HepG2 (cell line): ENCODE results near the gene RETREG2. TPM values are rescaled to one million over a fixed set of nuclear protein-coding genes. Genes with fewer than 3 reads are reported as not detected.

Source experiments
- BRCA1 ChIP-seq: sonication (generic); formaldehyde crosslinking; IDR thresholded peaks from 2 replicates; pipeline ENCODE4 v1.4.0; 2020; ENCODE audit warnings: missing genetic modification reagents
- ESRRA ChIP-seq: sonication (generic); formaldehyde crosslinking; IDR thresholded peaks from 2 replicates; pipeline ENCODE4 v1.5.1; 2020; ENCODE audit warnings: mild to moderate bottlenecking, low read depth, missing genetic modification reagents
- HMG20A ChIP-seq: IDR thresholded peaks from 2 replicates; pipeline ENCODE4 v1.6.1; 2016; ENCODE audit warnings: borderline replicate concordance
- MBNL3 ChIP-seq: fragments of 250-450 bp; sonication (Bioruptor Pico); conservative IDR thresholded peaks from 2 replicates; pipeline ENCODE4 v1.8.0; 2022; ENCODE audit warnings: mild to moderate bottlenecking, inconsistent platforms
- MTF1 ChIP-seq: sonication (generic); formaldehyde crosslinking; IDR thresholded peaks from 2 replicates; pipeline ENCODE4 v1.5.0; 2020; ENCODE audit warnings: missing genetic modification reagents
- SOX6 ChIP-seq, 2 experiments: fragments of 450-650 bp in 1 of 2; sonication (generic) in 1 of 2; formaldehyde crosslinking in 1 of 2; IDR thresholded peaks; 2 replicates each; pipeline versions ENCODE4 v1.4.0 to v1.6.1; 2017 to 2020; ENCODE audit warnings: antibody characterized with exemption in 1 of 2, mild to moderate bottlenecking in 1 of 2, missing genetic modification reagents in 1 of 2
- ZFP1 ChIP-seq: IDR thresholded peaks from 2 replicates; pipeline ENCODE4 v1.6.1; 2016
- ZNF207 ChIP-seq: fragments of 450-650 bp; IDR thresholded peaks from 2 replicates; pipeline ENCODE4 v1.6.1; 2016; ENCODE audit warnings: antibody characterized with exemption, borderline replicate concordance
- ZNF224 ChIP-seq: sonication (generic); formaldehyde crosslinking; IDR thresholded peaks from 2 replicates; pipeline ENCODE4 v1.5.0; 2020; ENCODE audit warnings: mild to moderate bottlenecking, missing genetic modification reagents
- ZNF256 ChIP-seq: sonication (generic); formaldehyde crosslinking; conservative IDR thresholded peaks from 2 replicates; pipeline ENCODE4 v1.4.0; 2020; ENCODE audit warnings: missing genetic modification reagents
- ZNF547 ChIP-seq: sonication (generic); formaldehyde crosslinking; IDR thresholded peaks from 2 replicates; pipeline ENCODE4 v1.5.1; 2020; ENCODE audit warnings: mild to moderate bottlenecking, missing genetic modification reagents
- ZNF614 ChIP-seq: IDR thresholded peaks from 2 replicates; pipeline ENCODE4 v1.6.1; 2018; ENCODE audit warnings: missing biosample characterization, missing genetic modification reagents, inconsistent platforms, borderline replicate concordance
- ZNF629 ChIP-seq: sonication (generic); formaldehyde crosslinking; conservative IDR thresholded peaks from 2 replicates; pipeline ENCODE4 v1.5.0; 2020; ENCODE audit warnings: missing genetic modification reagents
- ZNF891 ChIP-seq: sonication (generic); formaldehyde crosslinking; IDR thresholded peaks from 2 replicates; pipeline ENCODE4 v1.5.0; 2020; ENCODE audit warnings: mild to moderate bottlenecking, missing genetic modification reagents
- ZSCAN12 ChIP-seq: sonication (generic); formaldehyde crosslinking; IDR thresholded peaks from 2 replicates; pipeline ENCODE4 v1.9.0; 2021; ENCODE audit warnings: mild to moderate bottlenecking, missing genetic modification reagents
- polyA plus RNA-seq, 8 experiments: library from polyadenylated mRNA; depleted of rRNA in 3 of 8; stranded (reverse) in 7 of 8; unstranded in 1 of 8; fragments of >200 nt; fragmentation: Illumina TruSeq in 4 of 8; extraction: Trizol in 4 of 8; gene quantifications; 2 replicates each; pipeline versions ENCODE4 v1.2.1 to v1.2.3, GENCODE V29; 2011 to 2016; ENCODE audit warnings: low read depth in 4 of 8, missing spikeins in 1 of 8, mixed read lengths in 1 of 8; ENCODE audit not compliant: insufficient read depth in 1 of 8
- total RNA-seq, 5 experiments: library from RNA; depleted of rRNA; stranded (reverse); fragments of >200 nt; fragmentation: Illumina TruSeq; extraction: Trizol; gene quantifications; 2 replicates each; pipeline ENCODE4 v1.2.3, GENCODE V29; 2016; ENCODE audit warnings: low read depth in 1 of 5
- TF ChIP-seq, protein P1 (sequence below): IDR thresholded peaks from 2 replicates; pipeline ENCODE4 v1.4.0; 2020; ENCODE audit warnings: mild to moderate bottlenecking, missing genetic modification reagents
- TF ChIP-seq, protein P2 (sequence below): sonication (generic); formaldehyde crosslinking; IDR thresholded peaks from 2 replicates; pipeline ENCODE4 v1.8.1; 2023; ENCODE audit warnings: missing genetic modification reagents, mild to moderate bottlenecking, borderline replicate concordance
- TF ChIP-seq, protein P3 (sequence below): IDR thresholded peaks from 2 replicates; pipeline ENCODE4 v1.6.1; 2016; ENCODE audit warnings: low read depth, borderline replicate concordance
- TF ChIP-seq, protein P4 (sequence below): sonication (generic); formaldehyde crosslinking; IDR thresholded peaks from 2 replicates; pipeline ENCODE4 v1.4.0; 2020; ENCODE audit warnings: missing genetic modification reagents
- TF ChIP-seq, protein P5 (sequence below): sonication (generic); formaldehyde crosslinking; IDR thresholded peaks from 2 replicates; pipeline ENCODE4 v1.5.0; 2020; ENCODE audit warnings: mild to moderate bottlenecking, missing genetic modification reagents

RETREG2 gene
- total and polyA plus RNA-seq, 2 of the 13 experiments (the other 11 are each of a cell fraction or from before 2014, with no cell fraction given) = 86.0 to 134 TPM

DNA sequence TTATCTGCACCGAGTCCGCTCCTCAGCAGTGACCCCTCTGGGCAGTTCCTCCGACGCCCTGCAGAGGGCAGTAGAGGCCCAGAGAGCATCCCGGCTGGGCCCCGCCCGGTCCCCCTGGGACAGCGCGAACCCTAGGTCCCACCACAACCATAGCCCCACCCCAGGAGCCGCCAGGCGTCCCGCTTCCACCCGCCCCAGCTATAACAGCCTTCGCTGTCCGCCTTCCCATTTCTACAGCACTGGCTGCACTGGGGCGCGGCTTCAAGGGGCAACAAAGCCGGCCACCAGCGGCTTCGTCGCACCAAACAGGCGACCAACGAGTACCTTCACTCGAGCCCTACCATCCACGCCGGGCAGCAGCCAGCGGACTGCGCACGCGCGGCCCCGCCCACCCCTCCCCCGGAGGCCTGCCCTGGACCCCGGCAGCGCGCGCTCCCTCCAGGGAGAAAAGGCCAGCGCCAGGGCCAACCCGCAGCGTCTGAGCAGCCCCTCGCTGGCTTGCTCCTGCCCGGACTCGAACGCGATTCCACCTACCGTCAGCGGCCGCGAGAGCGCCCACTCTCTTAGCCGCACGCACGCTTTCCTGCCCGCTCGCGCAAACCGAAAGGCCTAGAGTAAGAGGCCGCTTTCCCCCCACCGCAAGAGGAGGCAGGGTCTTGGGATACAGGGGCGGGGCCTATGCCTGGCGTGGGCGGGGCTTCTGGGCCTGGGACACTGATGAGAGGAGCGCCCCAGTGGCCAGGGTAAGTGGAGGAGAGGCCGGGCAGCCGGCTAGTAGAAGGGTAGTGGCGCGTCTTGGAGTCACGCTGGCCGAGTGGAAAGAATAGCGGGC is 17.7 kb upstream of the RETREG2 start, which contains the start of gene NHEJ1 (continued):
- TF ChIP-seq SOX6 (IDR thresholded peaks at IDR 0.05) (no peak), SOX6 (CRISPR knock-in tag; IDR thresholded peaks at IDR 0.05) (peak; percentile 70), ZNF224 (CRISPR knock-in tag) (no peak; the same call in 1 of the 2 replicates), HMG20A (no peak), BRCA1 (CRISPR knock-in tag) (peak; percentile 89), ZNF207 (no peak), MBNL3 (CRISPR knock-in tag) (no peak), ZNF891 (CRISPR knock-in tag) (peak; percentile 80; the same call in 1 of the 2 replicates), ZNF614 (CRISPR knock-in tag) (peak; percentile 20; the same call in 1 of the 2 replicates), MTF1 (CRISPR knock-in tag) (peak; percentile 73), ZNF256 (CRISPR knock-in tag) (peak; percentile 51; the same call in 1 of the 2 replicates), ZNF629 (CRISPR knock-in tag) (no peak), ZFP1 (CRISPR knock-in tag) (no peak), ZSCAN12 (CRISPR knock-in tag) (peak; percentile 56; the same call in 1 of the 2 replicates), ESRRA (CRISPR knock-in tag) (no peak), ZNF547 (CRISPR knock-in tag) (peak; percentile 91)
- TF ChIP-seq, protein P1, sequence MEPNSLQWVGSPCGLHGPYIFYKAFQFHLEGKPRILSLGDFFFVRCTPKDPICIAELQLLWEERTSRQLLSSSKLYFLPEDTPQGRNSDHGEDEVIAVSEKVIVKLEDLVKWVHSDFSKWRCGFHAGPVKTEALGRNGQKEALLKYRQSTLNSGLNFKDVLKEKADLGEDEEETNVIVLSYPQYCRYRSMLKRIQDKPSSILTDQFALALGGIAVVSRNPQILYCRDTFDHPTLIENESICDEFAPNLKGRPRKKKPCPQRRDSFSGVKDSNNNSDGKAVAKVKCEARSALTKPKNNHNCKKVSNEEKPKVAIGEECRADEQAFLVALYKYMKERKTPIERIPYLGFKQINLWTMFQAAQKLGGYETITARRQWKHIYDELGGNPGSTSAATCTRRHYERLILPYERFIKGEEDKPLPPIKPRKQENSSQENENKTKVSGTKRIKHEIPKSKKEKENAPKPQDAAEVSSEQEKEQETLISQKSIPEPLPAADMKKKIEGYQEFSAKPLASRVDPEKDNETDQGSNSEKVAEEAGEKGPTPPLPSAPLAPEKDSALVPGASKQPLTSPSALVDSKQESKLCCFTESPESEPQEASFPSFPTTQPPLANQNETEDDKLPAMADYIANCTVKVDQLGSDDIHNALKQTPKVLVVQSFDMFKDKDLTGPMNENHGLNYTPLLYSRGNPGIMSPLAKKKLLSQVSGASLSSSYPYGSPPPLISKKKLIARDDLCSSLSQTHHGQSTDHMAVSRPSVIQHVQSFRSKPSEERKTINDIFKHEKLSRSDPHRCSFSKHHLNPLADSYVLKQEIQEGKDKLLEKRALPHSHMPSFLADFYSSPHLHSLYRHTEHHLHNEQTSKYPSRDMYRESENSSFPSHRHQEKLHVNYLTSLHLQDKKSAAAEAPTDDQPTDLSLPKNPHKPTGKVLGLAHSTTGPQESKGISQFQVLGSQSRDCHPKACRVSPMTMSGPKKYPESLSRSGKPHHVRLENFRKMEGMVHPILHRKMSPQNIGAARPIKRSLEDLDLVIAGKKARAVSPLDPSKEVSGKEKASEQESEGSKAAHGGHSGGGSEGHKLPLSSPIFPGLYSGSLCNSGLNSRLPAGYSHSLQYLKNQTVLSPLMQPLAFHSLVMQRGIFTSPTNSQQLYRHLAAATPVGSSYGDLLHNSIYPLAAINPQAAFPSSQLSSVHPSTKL (CRISPR knock-in tag) = peak; percentile 27; the same call in 1 of the 2 replicates
- TF ChIP-seq, protein P2, sequence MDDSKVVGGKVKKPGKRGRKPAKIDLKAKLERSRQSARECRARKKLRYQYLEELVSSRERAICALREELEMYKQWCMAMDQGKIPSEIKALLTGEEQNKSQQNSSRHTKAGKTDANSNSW (CRISPR knock-in tag) = peak; percentile 58; the same call in 1 of the 2 replicates
- TF ChIP-seq, protein P3, sequence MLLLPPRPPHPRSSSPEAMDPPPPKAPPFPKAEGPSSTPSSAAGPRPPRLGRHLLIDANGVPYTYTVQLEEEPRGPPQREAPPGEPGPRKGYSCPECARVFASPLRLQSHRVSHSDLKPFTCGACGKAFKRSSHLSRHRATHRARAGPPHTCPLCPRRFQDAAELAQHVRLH (CRISPR knock-in tag) = peak; percentile 84; the same call in 1 of the 2 replicates
- TF ChIP-seq, protein P4, sequence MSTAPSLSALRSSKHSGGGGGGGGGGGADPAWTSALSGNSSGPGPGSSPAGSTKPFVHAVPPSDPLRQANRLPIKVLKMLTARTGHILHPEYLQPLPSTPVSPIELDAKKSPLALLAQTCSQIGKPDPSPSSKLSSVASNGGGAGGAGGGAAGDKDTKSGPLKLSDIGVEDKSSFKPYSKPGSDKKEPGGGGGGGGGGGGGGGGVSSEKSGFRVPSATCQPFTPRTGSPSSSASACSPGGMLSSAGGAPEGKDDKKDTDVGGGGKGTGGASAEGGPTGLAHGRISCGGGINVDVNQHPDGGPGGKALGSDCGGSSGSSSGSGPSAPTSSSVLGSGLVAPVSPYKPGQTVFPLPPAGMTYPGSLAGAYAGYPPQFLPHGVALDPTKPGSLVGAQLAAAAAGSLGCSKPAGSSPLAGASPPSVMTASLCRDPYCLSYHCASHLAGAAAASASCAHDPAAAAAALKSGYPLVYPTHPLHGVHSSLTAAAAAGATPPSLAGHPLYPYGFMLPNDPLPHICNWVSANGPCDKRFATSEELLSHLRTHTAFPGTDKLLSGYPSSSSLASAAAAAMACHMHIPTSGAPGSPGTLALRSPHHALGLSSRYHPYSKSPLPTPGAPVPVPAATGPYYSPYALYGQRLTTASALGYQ (CRISPR knock-in tag) = peak; percentile 48; the same call in 1 of the 2 replicates
- TF ChIP-seq, protein P5, sequence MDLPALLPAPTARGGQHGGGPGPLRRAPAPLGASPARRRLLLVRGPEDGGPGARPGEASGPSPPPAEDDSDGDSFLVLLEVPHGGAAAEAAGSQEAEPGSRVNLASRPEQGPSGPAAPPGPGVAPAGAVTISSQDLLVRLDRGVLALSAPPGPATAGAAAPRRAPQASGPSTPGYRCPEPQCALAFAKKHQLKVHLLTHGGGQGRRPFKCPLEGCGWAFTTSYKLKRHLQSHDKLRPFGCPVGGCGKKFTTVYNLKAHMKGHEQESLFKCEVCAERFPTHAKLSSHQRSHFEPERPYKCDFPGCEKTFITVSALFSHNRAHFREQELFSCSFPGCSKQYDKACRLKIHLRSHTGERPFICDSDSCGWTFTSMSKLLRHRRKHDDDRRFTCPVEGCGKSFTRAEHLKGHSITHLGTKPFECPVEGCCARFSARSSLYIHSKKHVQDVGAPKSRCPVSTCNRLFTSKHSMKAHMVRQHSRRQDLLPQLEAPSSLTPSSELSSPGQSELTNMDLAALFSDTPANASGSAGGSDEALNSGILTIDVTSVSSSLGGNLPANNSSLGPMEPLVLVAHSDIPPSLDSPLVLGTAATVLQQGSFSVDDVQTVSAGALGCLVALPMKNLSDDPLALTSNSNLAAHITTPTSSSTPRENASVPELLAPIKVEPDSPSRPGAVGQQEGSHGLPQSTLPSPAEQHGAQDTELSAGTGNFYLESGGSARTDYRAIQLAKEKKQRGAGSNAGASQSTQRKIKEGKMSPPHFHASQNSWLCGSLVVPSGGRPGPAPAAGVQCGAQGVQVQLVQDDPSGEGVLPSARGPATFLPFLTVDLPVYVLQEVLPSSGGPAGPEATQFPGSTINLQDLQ (CRISPR knock-in tag) = peak; percentile 56; the same call in 1 of the 2 replicates
